ENCODE results near the gene PRAF2. TPM values are rescaled to one million over a fixed set of nuclear protein-coding genes. Genes with fewer than 3 reads are reported as not detected.

PRAF2 gene
- total and polyA plus RNA-seq, 2 of the 13 experiments (the other 11 are each of a cell fraction or from before 2014, with no cell fraction given), result 0.33 to 2.6 TPM

- TF ChIP-seq SNAPC4 (CRISPR knock-in tag; IDR thresholded peaks at IDR 0.05), result no peak
- no peak for TF ChIP-seq PTBP1 (IDR thresholded peaks at IDR 0.05; ENCODE audit: low read depth, low read length, poor library complexity, severe bottlenecking)
- TF ChIP-seq PHF20 (CRISPR knock-in tag; IDR thresholded peaks at IDR 0.05), result 0 out of 2 replicates have a peak, but pooled peaks have one; percentile 9
- no peak for TF ChIP-seq YEATS2 (CRISPR knock-in tag; IDR thresholded peaks at IDR 0.05; ENCODE audit: borderline replicate concordance)
- TF ChIP-seq, protein P1, sequence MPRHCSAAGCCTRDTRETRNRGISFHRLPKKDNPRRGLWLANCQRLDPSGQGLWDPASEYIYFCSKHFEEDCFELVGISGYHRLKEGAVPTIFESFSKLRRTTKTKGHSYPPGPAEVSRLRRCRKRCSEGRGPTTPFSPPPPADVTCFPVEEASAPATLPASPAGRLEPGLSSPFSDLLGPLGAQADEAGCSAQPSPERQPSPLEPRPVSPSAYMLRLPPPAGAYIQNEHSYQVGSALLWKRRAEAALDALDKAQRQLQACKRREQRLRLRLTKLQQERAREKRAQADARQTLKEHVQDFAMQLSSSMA (CRISPR knock-in tag; IDR thresholded peaks at IDR 0.05), result no peak
- TF ChIP-seq ATF7 (IDR thresholded peaks at IDR 0.05), result no peak
- TF ChIP-seq ATF7 (CRISPR knock-in tag; IDR thresholded peaks at IDR 0.05), result no peak
- no peak for TF ChIP-seq GMEB1 (CRISPR knock-in tag; IDR thresholded peaks at IDR 0.05; ENCODE audit: borderline replicate concordance)
- no peak for TF ChIP-seq BCL6 (CRISPR knock-in tag; IDR thresholded peaks at IDR 0.05)
- no peak for TF ChIP-seq ZSCAN29 (CRISPR knock-in tag; conservative IDR thresholded peaks at IDR 0.05)
- TF ChIP-seq ZMYM3 (CRISPR knock-in tag; IDR thresholded peaks at IDR 0.05), result no peak
- no peak for TF ChIP-seq ATF6 (CRISPR knock-in tag; conservative IDR thresholded peaks at IDR 0.05)
- no peak for TF ChIP-seq ZNF639 (CRISPR knock-in tag; conservative IDR thresholded peaks at IDR 0.05)
- TF ChIP-seq, protein P2, sequence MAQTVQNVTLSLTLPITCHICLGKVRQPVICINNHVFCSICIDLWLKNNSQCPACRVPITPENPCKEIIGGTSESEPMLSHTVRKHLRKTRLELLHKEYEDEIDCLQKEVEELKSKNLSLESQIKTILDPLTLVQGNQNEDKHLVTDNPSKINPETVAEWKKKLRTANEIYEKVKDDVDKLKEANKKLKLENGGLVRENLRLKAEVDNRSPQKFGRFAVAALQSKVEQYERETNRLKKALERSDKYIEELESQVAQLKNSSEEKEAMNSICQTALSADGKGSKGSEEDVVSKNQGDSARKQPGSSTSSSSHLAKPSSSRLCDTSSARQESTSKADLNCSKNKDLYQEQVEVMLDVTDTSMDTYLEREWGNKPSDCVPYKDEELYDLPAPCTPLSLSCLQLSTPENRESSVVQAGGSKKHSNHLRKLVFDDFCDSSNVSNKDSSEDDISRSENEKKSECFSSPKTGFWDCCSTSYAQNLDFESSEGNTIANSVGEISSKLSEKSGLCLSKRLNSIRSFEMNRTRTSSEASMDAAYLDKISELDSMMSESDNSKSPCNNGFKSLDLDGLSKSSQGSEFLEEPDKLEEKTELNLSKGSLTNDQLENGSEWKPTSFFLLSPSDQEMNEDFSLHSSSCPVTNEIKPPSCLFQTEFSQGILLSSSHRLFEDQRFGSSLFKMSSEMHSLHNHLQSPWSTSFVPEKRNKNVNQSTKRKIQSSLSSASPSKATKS (CRISPR knock-in tag; IDR thresholded peaks at IDR 0.05), result no peak
- no peak for TF ChIP-seq MBNL3 (CRISPR knock-in tag; conservative IDR thresholded peaks at IDR 0.05)
Measured at GRCh38 chrX:49042581-49043219, 31.1 kb downstream of the PRAF2 start (continued).
